GM21447 (cell line): ENCODE results near the gene YWHAB.
"Not testable (repeated sequence)": the region's sequence is repeated elsewhere in the genome, so short reads cannot be mapped to it uniquely, and the experiment has no call there.

Experiments
- ATAC-seq: cut with Tn5 transposase; IDR thresholded peaks from one replicate; pipeline ENCODE4 v1.9.1; 2021; ENCODE audit not compliant: unreplicated experiment

Gene YWHAB

DNA sequence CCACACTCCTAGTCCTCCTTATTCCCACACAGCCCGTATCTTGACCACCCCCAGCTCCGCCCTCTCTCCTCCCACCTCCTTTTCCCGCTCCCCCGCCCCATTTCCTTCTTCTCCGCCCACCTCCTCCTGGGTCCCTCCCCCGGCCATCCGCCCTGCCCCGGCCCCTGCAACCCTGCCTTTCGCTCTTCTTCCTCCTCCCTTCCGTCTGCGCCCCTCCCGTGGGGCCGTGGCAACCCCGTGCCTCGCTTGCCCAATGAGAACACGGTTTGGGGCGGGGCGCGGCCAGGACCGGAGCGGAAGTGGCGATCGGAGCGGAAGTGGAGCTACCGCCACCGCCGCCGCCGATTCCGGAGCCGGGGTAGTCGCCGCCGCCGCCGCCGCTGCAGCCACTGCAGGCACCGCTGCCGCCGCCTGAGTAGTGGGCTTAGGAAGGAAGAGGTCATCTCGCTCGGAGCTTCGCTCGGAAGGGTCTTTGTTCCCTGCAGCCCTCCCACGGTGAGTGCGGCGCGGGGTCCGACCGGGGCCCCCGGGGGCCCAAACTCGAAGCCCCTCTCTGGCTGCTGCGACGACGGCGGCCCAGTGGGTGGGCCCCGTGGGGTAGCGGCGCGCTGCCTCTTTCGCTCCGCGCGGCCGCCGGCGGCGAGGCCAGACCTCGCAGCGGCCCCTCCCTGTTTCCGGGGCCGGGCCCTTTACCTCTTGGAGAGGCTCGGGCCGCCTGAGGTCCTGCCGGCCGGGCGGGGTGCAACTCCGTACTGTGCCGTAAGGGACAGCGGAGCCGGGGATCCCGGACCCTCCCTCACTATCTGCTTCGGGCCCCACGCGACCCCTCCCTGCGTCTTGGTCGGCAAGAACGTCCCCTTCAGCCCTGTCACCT lies at the start of gene YWHAB:
TSS of gene YWHAB (plus strand) at position 314 of the 874 bp plus-strand sequence. CDS start 15,829 bp downstream, outside the sequence.
- ATAC-seq = peak; percentile 90

DNA sequence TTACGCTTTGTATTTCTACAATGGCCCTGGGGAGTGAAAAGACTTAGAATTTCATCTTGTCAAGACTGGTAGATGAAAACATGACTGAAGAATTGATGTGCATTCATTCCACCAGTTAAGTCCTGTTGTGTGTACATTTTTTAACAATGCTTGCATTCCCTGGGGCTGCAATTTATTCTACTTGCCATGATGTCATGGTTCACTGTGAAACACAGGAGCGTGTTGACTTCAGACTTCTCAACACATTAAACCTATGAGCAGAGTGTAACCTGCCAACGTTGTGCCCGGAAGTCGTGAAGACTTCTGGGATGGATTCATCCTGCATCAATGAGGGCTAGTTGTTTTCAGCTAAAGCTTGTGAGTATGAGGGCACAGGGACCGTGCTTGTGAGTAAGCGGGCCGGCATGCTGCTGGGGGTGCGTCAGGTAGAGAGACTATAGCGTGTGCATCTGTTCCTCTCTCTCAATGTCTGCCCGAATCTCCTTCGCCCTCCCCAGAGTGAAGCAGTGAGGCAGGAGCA lies 48.8 kb upstream of the YWHAB start:
- no peak for ATAC-seq

- ATAC-seq = no peak
Measured at GRCh38 chr20:44837946-44838345, 47.6 kb upstream of the YWHAB start.

DNA sequence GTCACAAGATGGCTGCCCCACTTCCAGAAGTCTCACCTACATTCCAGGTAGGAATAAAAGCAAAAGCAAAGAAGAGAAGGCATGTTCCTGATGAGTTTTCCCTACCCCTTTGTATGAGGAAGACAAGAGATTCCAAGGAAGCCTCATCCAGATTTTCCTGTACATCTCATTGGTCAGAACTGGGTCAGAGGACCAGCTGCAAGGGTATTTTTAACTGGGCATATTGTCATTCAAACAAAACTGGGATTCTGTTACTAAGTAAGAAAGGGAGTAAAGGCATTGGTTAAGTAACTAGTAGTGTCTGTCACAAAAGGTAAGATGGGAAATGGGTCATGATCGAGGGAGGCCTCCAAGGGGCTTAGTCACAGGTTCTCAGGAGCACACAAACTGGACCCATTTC lies 47.0 kb upstream of the YWHAB start:
- ATAC-seq = no peak

- no peak for ATAC-seq
Measured at GRCh38 chr20:44839481-44839880, 46.0 kb upstream of the YWHAB start.

GRCh38 chr20:44840826-44841225 lies 44.7 kb upstream of the YWHAB start:
- ATAC-seq = no peak

- ATAC-seq = no peak
Measured at GRCh38 chr20:44841955-44842354, 43.5 kb upstream of the YWHAB start.

GRCh38 chr20:44843876-44844275 lies 41.6 kb upstream of the YWHAB start:
- no peak for ATAC-seq

DNA sequence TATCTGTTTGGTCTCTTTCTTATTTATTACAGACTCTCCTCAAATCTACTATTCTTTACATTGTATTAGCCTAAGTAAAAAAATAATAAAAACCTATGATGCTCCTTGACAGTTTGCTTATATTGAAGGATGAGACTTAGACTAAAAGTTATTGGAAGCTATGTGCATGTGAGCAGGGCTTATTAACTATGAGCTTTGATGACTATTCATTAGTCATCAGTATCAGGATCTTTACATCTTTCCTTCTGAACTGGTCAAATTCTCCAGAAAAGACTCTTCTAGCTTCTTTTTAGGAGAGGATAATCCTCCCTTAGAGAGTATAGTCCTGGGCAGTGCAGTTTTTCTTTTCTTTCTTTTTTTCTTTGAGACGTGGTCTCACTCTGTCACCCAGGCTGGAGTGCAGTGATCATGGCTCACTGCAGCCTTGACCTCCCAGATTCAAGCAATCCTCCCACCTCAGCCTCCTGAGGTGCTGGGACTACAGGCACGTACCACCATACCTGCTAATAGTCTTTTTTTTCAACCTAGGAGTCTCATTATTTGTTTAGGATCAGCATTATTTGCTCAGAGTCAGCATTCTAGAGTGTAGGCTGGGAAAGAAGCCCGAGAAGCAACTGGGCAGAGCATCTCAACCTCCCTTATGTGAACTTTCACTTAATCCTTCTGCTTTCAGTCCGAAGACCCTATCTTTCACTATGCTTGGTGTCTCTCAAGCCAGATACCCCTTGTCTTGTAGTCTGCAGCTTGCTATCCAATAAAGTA lies 37.1 kb upstream of the YWHAB start:
- ATAC-seq = no peak

DNA sequence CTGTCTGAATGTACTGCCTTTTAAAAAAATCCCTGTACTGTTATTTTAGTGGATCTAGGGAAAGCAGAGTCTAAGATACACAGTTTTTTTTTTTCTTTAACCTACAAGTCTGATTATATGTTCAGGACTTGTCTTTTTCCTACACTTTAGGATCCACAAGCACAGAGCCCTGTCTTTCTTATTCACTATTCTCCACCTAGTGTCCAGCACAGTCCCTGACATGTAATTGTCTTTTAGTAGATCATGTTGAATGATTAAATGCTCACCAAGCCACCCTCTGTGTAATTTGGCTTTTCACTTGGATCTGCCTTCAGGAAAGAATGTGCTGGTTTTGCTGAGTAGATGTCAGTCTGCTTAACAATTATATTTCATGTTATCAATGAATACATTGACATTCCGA lies 35.8 kb upstream of the YWHAB start:
- no peak for ATAC-seq

GRCh38 chr20:44850272-44850671 lies 35.2 kb upstream of the YWHAB start:
- no peak for ATAC-seq

- ATAC-seq = no peak
Measured at GRCh38 chr20:44850837-44851236, 34.7 kb upstream of the YWHAB start.

DNA sequence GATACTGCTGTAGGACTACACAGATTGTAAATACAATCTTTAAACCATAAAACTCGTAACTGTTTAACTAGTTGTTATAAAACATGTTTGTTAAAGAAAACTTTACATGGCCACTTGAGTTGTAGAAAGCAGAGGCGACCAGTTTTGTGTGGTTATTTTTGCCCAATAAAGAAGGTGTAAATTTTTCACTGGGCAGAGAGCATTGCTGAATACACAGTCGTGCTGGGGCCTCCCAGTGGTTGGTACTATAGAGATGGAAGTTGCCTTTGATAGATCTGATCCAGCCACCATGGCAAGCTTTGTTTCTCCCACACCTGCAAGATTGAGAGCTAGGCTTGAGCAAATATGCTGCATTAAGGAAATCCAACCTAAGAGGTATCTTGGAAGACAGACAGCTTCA lies 34.0 kb upstream of the YWHAB start:
- ATAC-seq = no peak

DNA sequence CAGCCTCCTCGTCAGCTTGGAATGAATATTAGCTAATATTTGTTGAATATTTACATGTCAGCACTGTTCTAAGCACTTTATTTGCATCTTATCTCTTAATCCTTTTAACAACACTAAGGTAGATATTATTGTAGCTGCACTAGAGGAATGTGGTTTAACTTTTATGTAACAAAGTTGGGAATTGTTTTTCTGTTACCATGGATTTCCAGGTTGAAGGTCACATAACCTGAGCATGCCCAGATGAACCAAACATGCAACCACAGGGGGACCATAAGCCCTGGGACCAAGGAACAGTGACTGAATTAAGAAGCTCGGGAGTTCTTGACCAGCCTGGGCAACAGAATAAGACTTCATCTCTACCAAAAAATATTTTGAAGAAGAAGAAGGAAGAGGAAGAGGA lies 29.1 kb upstream of the YWHAB start:
- ATAC-seq = no peak

GRCh38 chr20:44856856-44857448 lies 28.6 kb upstream of the YWHAB start:
- ATAC-seq = no peak

- ATAC-seq = no peak
Measured at GRCh38 chr20:44858606-44859360, 26.7 kb upstream of the YWHAB start.

- ATAC-seq = no peak
Measured at GRCh38 chr20:44861531-44862006, 23.9 kb upstream of the YWHAB start.

DNA sequence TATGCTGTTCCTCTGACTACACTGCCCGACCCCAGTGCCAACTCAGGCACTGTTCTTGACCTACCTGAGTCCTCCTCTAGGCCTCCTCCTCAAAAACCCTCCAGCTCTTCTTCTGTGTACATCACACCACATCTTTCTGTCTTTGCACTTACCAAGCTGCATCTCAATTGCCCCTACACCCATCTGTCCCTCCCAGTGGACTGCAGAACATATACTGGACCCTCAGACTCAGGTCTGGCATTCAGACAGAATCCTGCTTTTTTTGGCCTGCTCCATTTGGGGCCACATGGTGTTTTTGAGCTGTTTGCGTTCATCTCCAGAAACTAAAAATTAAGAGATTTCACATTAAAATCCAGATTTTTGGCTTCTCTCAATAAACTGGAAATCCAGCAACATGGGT lies 23.2 kb upstream of the YWHAB start:
- ATAC-seq = no peak

- ATAC-seq = not testable (repeated sequence)
Measured at GRCh38 chr20:44863365-44864084, 22.0 kb upstream of the YWHAB start.

DNA sequence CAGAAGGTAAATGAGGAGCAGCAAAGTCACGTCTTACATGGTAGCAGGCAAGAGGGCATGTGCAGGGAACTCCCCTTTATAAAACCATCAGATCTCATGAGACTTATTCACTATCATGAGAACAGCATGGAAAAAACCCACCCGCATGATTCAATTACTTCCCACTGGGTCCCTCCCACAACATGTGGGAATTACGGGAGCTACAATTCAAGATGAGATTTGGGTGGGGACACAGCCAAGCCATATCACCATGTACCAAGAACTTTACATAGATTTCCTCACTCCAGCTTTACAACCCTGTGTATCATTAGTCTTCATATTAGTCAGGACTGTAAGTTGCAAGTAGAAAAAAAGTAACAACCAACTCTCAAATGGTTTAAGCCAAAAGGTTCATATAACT lies 21.0 kb upstream of the YWHAB start:
- not testable (repeated sequence) for ATAC-seq
